Immature natural killer cell (primary cell): ENCODE data around the gene DDX60. TPM values are rescaled to one million over a fixed set of nuclear protein-coding genes. Genes with fewer than 3 reads are reported as not detected.
A peak's percentile ranks its signal among the peaks of the same experiment; 100 is the strongest.

Source experiments
- DNase-seq, 3 donors: peaks; one replicate each; pipeline ENCODE4 v3.0.0; 2022; ENCODE audit warnings: mixed read lengths in 1 of 3
- H3K27ac Mint-ChIP-seq, 6 donors: one replicate each; pipeline ENCODE4 v1.8.0; 2020; ENCODE audit warnings: mixed read lengths in 6 of 6, mild to moderate bottlenecking in 5 of 6, inconsistent platforms in 4 of 6, moderate library complexity in 3 of 6
- H3K27me3 Mint-ChIP-seq, 3 donors: one replicate each; pipeline ENCODE4 v1.8.0; 2020 to 2021; ENCODE audit warnings: low read depth in 3 of 3, mild to moderate bottlenecking in 3 of 3, mixed read lengths in 3 of 3, moderate library complexity in 3 of 3, inconsistent platforms in 1 of 3
- H3K36me3 Mint-ChIP-seq, 3 donors: one replicate each; pipeline ENCODE4 v1.8.0; 2020; ENCODE audit warnings: mixed read lengths in 3 of 3, inconsistent platforms in 2 of 3, mild to moderate bottlenecking in 2 of 3
- H3K4me1 Mint-ChIP-seq, 2 donors: one replicate each; pipeline ENCODE4 v1.8.0; 2020; ENCODE audit warnings: inconsistent platforms in 2 of 2, mild to moderate bottlenecking in 2 of 2, mixed read lengths in 2 of 2, moderate library complexity in 1 of 2
- H3K4me3 Mint-ChIP-seq, 5 donors: one replicate each; pipeline ENCODE4 v1.8.0; 2020; ENCODE audit warnings: mild to moderate bottlenecking in 5 of 5, mixed read lengths in 5 of 5, inconsistent platforms in 3 of 5, moderate library complexity in 3 of 5
- H3K9me3 Mint-ChIP-seq, 6 donors: one replicate each; pipeline ENCODE4 v1.8.0; 2020; ENCODE audit warnings: mild to moderate bottlenecking in 6 of 6, mixed read lengths in 6 of 6, inconsistent platforms in 4 of 6, moderate library complexity in 3 of 6
- polyA plus RNA-seq, 3 donors: library from polyadenylated mRNA; unstranded; fragments of 300-500 nt; fragmentation: Illumina TruSeq; gene quantifications; one replicate each; pipeline ENCODE4 v1.2.3, GENCODE V29; 2021

The DDX60 gene
- polyA plus RNA-seq, 3 donors from 2014 or later = 17.7 to 31.8 (median 20.1) TPM

DNA sequence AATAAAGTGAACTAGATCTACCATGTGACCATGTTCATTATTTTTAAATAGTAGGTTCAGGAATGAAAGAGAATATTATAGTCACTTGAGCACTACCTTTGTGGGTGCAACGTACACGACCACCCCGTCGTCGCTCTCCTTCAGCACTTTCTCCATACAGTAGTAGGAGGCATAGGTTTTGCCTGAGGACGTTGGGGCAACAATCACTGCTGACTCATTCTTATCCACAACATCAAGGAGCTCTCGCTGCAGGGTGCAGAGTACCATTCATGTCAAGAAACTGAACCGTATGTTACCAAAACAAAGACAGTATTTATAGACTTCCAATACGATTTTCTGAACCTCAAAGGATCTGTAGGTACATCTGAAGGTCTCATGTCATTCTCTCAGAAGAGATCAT, 44.7 kb downstream of the DDX60 start:
- peaks cover 54 to 83% (median 59%) of the 10 kb centered on the region in 3 donors for H3K36me3 Mint-ChIP-seq
- no peak overlapping the region for H3K4me3 Mint-ChIP-seq
- no peaks in the 10 kb centered on the region for H3K27me3 Mint-ChIP-seq
- no peaks in the 10 kb centered on the region for H3K9me3 Mint-ChIP-seq
- no peaks in the 10 kb centered on the region for H3K4me1 Mint-ChIP-seq
- DNase-seq = no peak
- no peak overlapping the region for H3K27ac Mint-ChIP-seq

DNA sequence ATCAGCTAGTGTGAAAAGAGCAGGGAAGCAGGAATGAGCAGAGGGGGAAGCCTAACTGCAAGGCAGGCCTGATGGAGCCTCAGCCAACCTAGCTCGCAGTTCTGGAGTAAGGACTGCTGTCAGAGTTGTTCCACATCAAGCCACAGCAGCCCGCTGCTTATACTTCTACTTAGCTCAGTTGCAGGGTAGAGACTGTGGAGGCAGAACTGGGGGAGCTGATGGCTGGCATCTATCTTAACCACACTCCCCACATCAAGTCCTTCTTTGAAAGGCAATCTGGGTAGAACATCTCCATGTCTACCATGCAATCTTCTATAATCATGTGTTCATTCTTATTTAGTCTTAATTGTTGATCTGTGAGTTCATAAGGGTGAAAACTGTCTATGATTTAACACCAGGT, 46.1 kb downstream of the DDX60 start:
- no peak for DNase-seq
- Mint-ChIP-seq H3K4me1 (no peaks in the 10 kb centered on the region), H3K27ac (no peak overlapping the region), H3K27me3 (no peaks in the 10 kb centered on the region), H3K36me3 (peaks cover 53 to 87% (median 56%) of the 10 kb centered on the region in 3 donors), H3K4me3 (no peak overlapping the region), H3K9me3 (no peaks in the 10 kb centered on the region)

DNA sequence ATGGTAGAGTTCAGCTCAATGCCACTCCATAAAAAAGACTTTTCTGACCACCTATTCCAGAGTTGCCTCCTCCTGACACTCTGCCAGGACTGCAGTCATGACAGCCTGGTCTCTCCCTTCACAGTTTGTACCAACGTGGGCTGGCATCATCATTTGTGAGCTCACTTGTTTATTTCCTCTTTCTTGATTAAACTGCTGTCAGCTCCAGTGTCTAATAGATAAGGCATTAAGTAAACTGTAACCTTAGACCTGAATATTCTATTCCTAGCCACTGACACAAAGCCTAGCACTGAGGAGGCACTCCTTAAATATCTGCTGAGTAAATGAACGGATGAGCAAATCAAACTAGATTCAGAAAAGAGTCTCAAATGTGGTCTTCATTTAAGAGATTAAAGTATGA, 48.7 kb downstream of the DDX60 start:
- H3K4me1 Mint-ChIP-seq = no peaks in the 10 kb centered on the region
- no peaks in the 10 kb centered on the region for H3K9me3 Mint-ChIP-seq
- H3K27me3 Mint-ChIP-seq = no peaks in the 10 kb centered on the region
- H3K36me3 Mint-ChIP-seq = peaks cover 48 to 79% (median 62%) of the 10 kb centered on the region in 3 donors
- no peak for DNase-seq
- peak overlapping the region in 1 of 6 donors; percentile 63 for H3K27ac Mint-ChIP-seq
- H3K4me3 Mint-ChIP-seq = no peak overlapping the region

DNA sequence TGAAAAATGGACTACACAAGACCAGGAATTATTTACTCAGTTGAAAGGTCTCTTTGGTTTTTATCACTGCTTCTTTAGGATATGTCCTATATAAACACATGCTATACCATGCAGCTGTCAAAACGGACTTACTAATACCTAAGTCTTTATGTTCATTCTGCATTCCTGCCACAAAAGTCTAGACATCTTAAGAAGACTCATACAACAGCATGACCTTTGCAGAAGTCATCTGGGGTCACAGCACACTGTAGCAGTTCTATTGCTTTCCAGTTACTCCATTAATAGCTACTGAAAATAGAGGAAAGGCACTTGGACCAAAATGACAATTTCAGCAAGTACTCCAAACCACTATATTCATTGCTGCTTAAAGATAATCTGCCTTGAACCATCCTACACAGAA, 53.2 kb downstream of the DDX60 start:
- DNase-seq = no peak
- Mint-ChIP-seq H3K27me3 (no peaks in the 10 kb centered on the region), H3K36me3 (peaks cover 48 to 77% (median 53%) of the 10 kb centered on the region in 3 donors), H3K9me3 (no peaks in the 10 kb centered on the region), H3K4me3 (no peak overlapping the region), H3K4me1 (no peaks in the 10 kb centered on the region), H3K27ac (no peak overlapping the region)

DNA sequence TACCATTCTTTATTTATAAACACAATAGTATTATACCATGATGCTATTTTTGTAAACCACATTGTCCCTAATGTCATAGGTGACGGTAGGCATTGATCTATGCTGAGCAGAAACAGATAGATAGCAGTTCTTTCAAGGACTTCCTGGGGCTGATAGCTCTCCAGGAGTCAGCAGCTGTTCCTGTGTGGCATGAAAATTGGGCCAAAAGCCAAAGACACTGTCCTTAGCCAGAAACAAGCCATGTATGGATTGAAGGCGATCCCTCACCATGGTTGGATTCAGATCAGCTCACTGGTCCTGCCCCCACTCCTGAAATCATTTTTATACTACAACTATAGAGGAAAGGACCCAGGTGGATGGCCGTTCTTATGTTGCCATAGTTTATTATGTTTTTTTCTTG, 53.6 kb downstream of the DDX60 start:
- H3K27ac Mint-ChIP-seq = no peak overlapping the region
- DNase-seq = no peak
- no peaks in the 10 kb centered on the region for H3K9me3 Mint-ChIP-seq
- no peak overlapping the region for H3K4me3 Mint-ChIP-seq
- H3K4me1 Mint-ChIP-seq = no peaks in the 10 kb centered on the region
- H3K36me3 Mint-ChIP-seq = peaks cover 43 to 76% (median 48%) of the 10 kb centered on the region in 3 donors
- H3K27me3 Mint-ChIP-seq = no peaks in the 10 kb centered on the region

DNA sequence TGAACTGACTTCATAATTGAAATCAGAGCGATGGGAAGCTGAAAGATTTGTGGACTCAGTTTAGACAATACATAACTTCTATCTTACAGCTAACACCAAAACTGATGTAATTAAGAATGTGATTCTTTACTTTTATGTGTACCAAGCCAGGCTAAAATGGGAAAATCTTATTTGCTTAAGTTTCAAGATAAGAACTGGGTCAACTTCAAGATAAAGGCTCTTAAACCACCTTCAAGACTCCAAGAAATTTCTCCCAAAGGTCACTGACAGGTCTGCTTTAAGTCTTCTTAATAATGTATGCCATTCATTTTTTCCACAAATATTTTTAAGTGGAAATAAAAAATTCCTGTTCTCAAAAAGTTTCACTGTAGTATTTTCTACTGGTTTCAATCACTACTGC, 55.5 kb downstream of the DDX60 start:
- H3K27me3 Mint-ChIP-seq = no peaks in the 10 kb centered on the region
- no peaks in the 10 kb centered on the region for H3K4me1 Mint-ChIP-seq
- peaks cover 33 to 70% (median 36%) of the 10 kb centered on the region in 3 donors for H3K36me3 Mint-ChIP-seq
- H3K27ac Mint-ChIP-seq = no peak overlapping the region
- no peaks in the 10 kb centered on the region for H3K9me3 Mint-ChIP-seq
- no peak for DNase-seq
- H3K4me3 Mint-ChIP-seq = no peak overlapping the region

DNA sequence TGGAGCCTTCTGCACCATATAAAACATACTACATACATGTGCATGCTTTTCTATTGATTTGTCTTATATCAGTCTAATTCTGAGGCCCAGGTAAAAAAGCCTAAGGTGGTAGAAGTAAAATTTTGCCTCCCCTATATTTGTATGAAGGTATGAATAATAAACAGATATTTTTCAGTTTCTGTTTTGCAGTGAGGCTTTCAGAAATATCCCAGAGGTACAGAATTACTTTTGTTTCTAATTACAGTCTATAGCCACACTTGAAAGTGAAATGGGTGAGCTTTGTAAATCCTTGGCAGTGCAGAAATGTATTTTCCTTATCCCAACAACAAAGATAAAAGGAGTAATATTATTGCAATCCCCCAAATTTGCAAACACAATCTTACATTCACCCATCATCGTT, 59.5 kb downstream of the DDX60 start:
- no peak overlapping the region for H3K27ac Mint-ChIP-seq
- H3K9me3 Mint-ChIP-seq = no peaks in the 10 kb centered on the region
- H3K36me3 Mint-ChIP-seq = peaks cover 24 to 63% (median 42%) of the 10 kb centered on the region in 3 donors
- no peaks in the 10 kb centered on the region for H3K4me1 Mint-ChIP-seq
- H3K4me3 Mint-ChIP-seq = no peak overlapping the region
- DNase-seq = no peak
- H3K27me3 Mint-ChIP-seq = no peaks in the 10 kb centered on the region

DNA sequence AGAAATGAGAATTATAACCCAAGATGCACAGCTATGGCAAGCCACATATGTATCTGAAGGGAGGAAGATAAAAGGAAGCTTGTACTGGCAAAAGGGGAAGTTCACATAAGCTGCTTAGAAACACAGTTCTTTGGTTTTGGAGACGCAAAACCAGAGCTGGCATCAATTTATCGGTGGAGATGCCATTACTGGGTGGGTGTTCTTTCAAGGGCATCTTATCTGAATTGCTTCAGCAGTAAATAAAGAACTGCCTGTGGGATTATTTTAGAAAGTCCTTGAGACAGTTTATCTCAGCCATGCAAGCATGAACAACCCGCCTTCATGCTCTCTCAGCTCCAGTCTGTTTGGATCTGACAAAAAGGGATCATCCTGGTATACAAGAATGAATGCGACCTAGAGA, 60.8 kb downstream of the DDX60 start:
- Mint-ChIP-seq H3K4me1 (no peaks in the 10 kb centered on the region), H3K36me3 (peaks cover 36 to 65% (median 45%) of the 10 kb centered on the region in 3 donors), H3K9me3 (no peaks in the 10 kb centered on the region), H3K27me3 (no peaks in the 10 kb centered on the region), H3K27ac (peak overlapping the region in 1 of 6 donors; percentile 9), H3K4me3 (no peak overlapping the region)
- DNase-seq = no peak

DNA sequence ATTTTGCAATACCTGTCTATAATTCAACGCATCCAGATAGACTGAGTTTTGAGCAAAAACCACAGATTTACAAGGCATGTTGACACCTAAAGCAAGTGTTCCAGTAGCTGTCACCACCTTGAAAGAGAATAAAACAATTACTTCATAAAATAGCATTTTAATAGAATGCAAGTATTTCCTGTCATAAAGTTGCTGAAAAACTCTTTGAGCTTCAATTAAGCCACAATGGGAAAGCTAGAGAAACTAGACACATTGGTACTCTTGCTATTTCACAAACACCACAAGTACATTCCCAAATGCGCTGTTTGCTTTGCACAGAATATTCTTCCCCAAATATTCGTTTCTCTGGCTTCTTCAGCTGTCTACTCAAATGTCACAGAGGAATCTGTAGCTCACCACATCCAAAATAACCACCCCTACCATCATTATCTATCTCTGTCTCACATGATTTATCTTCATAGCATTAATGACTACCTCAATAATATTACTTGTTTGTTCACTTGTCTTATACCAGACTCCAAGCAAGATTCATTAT, 70.3 kb downstream of the DDX60 start:
- H3K4me1 Mint-ChIP-seq = no peaks in the 10 kb centered on the region
- no peak overlapping the region for H3K4me3 Mint-ChIP-seq
- H3K27ac Mint-ChIP-seq = no peak overlapping the region
- no peak for DNase-seq
- H3K9me3 Mint-ChIP-seq = peaks cover 0 to 1% (median 0%) of the 10 kb centered on the region in 6 donors
- H3K36me3 Mint-ChIP-seq = peaks cover 55 to 70% (median 55%) of the 10 kb centered on the region in 3 donors
- no peaks in the 10 kb centered on the region for H3K27me3 Mint-ChIP-seq

DNA sequence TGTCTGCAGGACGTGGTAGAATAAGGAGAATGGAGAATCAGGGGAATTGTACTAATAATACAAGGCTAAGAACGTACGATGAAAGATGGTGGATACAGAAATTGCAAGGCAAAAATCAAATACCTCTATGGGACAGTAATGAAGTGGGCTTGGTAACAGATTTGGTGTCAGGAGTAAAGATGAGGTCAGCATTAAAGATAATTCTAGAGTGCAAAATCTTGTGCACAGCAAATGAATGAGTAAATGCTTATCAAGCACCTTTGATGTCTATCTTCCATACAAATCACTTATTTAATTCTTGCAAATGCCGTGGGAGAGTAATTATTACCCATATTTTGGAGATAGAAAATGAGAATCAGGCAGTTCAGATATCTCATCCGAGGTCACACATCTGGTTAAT, 70.9 kb downstream of the DDX60 start:
- H3K4me1 Mint-ChIP-seq = no peaks in the 10 kb centered on the region
- no peaks in the 10 kb centered on the region for H3K27me3 Mint-ChIP-seq
- H3K27ac Mint-ChIP-seq = no peak overlapping the region
- no peak for DNase-seq
- H3K9me3 Mint-ChIP-seq = peaks cover 3 to 6% (median 3%) of the 10 kb centered on the region in 6 donors
- peaks cover 58 to 72% (median 58%) of the 10 kb centered on the region in 3 donors for H3K36me3 Mint-ChIP-seq
- no peak overlapping the region for H3K4me3 Mint-ChIP-seq

DNA sequence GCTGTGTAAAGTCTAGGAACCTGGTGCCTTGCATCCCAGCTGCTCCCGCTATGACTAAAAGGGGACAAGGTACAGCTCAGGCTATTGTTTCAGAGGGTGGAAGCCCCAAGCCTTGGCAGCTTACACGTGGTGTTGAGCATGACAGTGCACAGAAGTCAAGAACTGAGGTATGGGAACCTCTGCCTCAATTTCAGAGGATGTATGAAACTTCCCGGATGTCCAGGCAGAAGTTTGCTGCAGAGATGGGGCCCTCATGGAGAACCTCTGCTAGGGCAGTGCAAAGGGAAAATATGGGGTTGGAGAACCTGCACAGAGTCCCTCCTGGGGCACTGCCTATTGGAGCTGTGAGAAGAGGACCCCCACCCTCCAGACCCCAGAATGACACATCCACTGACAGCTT, 76.6 kb downstream of the DDX60 start:
- Mint-ChIP-seq H3K4me3 (no peak overlapping the region), H3K4me1 (peaks cover 2 to 18% of the 10 kb centered on the region in 2 donors), H3K27me3 (no peaks in the 10 kb centered on the region), H3K36me3 (peaks cover 48 to 63% (median 60%) of the 10 kb centered on the region in 3 donors), H3K27ac (no peak overlapping the region), H3K9me3 (peaks cover 4 to 12% (median 7%) of the 10 kb centered on the region in 6 donors)
- DNase-seq = no peak

DNA sequence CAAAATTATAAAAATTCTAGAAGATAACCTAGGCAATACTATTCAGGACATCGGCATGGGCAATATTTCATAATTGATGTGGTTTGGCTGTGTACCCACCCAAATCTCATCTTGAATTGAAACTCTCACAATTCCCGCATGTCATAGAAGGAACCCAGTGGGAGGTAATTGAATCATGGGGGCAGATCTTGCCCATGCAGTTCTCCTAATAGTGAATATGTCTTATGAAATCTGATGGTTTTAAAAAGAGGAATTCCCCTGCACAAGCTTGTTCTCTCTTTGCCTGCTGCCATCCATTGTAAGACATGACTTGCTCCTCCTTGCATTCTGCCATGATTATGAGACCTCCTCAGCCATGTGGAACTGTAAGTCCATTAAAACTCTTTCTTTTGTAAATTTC, 77.7 kb downstream of the DDX60 start:
- Mint-ChIP-seq H3K9me3 (peaks cover 3 to 12% (median 7%) of the 10 kb centered on the region in 6 donors), H3K27me3 (no peaks in the 10 kb centered on the region), H3K4me1 (peaks cover 2 to 18% of the 10 kb centered on the region in 2 donors), H3K36me3 (peaks cover 42 to 61% (median 58%) of the 10 kb centered on the region in 3 donors), H3K27ac (no peak overlapping the region), H3K4me3 (no peak overlapping the region)
- no peak for DNase-seq

DNA sequence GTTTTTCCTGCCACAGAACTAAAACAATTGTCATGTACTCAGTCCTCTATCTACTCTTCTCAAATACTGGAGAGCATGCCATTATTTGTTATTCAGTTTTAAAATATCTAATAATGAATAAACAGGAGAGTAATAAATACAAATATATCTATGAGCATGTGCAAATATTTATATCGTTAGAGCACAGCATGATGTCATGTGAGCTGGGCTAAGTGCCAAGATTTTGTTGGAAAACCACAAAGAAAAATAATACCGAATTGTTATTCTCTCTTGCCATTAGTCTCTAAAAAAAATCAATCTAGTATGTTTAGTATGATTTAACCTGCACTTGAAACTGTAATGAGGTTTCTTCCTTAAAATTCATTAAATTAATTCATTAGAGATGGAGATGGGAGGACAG, 97.3 kb downstream of the DDX60 start:
- H3K27ac Mint-ChIP-seq = peak overlapping the region in 1 of 6 donors; percentile 14
- no peaks in the 10 kb centered on the region for H3K9me3 Mint-ChIP-seq
- DNase-seq = no peak
- no peak overlapping the region for H3K4me3 Mint-ChIP-seq
- peaks cover 45 to 69% (median 63%) of the 10 kb centered on the region in 3 donors for H3K36me3 Mint-ChIP-seq
- no peaks in the 10 kb centered on the region for H3K4me1 Mint-ChIP-seq
- peaks cover 0 to 2% (median 1%) of the 10 kb centered on the region in 3 donors for H3K27me3 Mint-ChIP-seq

DNA sequence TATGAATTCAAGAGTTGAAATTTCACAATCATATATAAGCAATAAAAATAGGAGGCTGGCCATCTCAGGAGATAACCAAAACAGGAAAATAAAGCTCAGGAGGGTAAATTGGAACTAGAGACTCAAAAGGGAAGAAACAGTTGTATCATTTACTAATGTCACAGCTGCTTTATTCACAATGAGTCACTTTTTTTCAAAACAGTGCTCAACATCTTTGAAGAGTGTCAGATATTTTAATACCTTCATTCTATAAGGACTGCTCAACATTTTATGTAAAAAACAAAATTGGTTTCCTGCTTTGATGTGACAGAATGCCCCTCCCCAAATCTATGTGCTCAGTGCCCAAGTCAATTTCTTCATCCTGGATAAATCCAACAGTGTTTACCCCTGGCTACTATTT, 97.7 kb downstream of the DDX60 start:
- Mint-ChIP-seq H3K9me3 (no peaks in the 10 kb centered on the region), H3K4me3 (no peak overlapping the region), H3K27me3 (peaks cover 0 to 2% (median 1%) of the 10 kb centered on the region in 3 donors), H3K4me1 (no peaks in the 10 kb centered on the region), H3K27ac (peak overlapping the region in 2 of 6 donors; percentile 10 to 53), H3K36me3 (peaks cover 46 to 70% (median 67%) of the 10 kb centered on the region in 3 donors)
- DNase-seq = no peak

DNA sequence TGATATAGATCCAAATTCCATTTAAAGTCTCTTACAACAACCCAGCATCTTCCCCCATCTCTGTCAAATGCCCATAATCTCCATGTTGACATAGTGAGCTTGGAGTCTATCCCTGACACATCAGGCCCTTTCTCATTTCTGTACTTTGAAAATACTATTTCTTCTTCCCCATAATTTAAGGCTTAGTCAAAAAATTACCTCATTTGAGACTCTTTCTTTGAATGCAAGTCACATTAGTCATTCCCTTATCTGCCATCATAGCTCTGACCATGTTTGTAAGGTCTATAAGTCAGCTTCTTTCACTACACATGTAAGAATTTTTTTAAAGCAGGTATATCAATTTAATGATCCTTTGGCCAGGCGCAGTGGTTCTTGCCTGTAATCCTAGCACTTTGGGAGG, 99.9 kb downstream of the DDX60 start:
- Mint-ChIP-seq H3K4me3 (no peak overlapping the region), H3K36me3 (peaks cover 61 to 85% (median 85%) of the 10 kb centered on the region in 3 donors), H3K4me1 (no peaks in the 10 kb centered on the region), H3K9me3 (peaks cover 0 to 6% (median 1%) of the 10 kb centered on the region in 6 donors), H3K27me3 (peaks cover 0 to 2% (median 1%) of the 10 kb centered on the region in 3 donors), H3K27ac (peak overlapping the region in 1 of 6 donors; percentile 63)
- no peak for DNase-seq
